ENCODE measurements around the gene KIF2C. TPM values are rescaled to one million over a fixed set of nuclear protein-coding genes. Genes with fewer than 3 reads are reported as not detected.

Gene KIF2C
- total and polyA plus RNA-seq, 9 of the 15 experiments (the other 6 are each of a cell fraction or from before 2014, with no cell fraction given), result 84.9 to 226 (median 169) TPM

DNA sequence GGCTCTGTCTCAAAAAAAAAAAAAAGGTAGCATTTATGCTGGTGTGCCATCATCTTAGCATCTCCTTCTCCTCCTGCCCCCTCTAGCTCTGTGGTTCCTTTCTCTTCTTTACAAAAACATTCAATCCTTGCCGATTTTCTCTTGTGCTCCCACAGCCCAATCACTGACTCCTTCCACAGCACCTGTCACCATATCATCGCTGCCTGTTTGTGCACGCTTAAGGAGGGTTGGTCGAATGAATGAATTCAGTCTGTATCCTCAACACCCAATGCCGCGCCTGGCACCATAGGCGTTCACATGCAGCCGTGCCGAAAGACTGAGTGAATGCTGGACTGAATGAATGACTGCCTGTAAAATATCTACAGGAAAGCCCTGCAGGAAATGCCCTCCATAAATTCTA is 16.6 kb upstream of the KIF2C start:
- intact Hi-C loops (cut with micrococcal nuclease), result no loop called here
- BruUV-seq (replicated peaks), result no TSS peak

More for the DNA sequence above, 16.6 kb upstream of the KIF2C start:
- Histone ChIP-seq H3K4me2 (ENCODE audit: insufficient read depth, low read length) (no peak overlapping the region), H3K9me3 (replicated peaks; ENCODE audit: control insufficient read depth, insufficient read depth, low read depth, low read length) (no peaks in the 10 kb centered on the region), H2AFZ (ENCODE audit: low read depth, low read length) (peak overlapping the region; percentile 9), H3K27me3 (ENCODE audit: control insufficient read depth in 2 of 2, insufficient read depth in 2 of 2, low read length in 2 of 2) (peaks cover 0 to 5% of the 10 kb centered on the region in 2 experiments; a peak in 2 of 5 replicates), H3K79me2 (ENCODE audit: control insufficient read depth, insufficient read depth, low read length) (no peaks in the 10 kb centered on the region), H3K4me1 (replicated peaks in 1 of 2; ENCODE audit: control insufficient read depth in 2 of 2, insufficient read depth in 2 of 2, low read length in 2 of 2) (peaks cover 17 to 24% of the 10 kb centered on the region in 2 experiments), H3K4me3 (no peak overlapping the region), H3K9me1 (ENCODE audit: control insufficient read depth, insufficient read depth, low read length) (no peaks in the 10 kb centered on the region), H3K36me3 (ENCODE audit: control insufficient read depth, insufficient read depth, low read length) (no peaks in the 10 kb centered on the region), H3K9ac (ENCODE audit: insufficient read depth in 1 of 2, low read depth in 2 of 2, low read length in 2 of 2) (no peak overlapping the region), H4K20me1 (replicated peaks; ENCODE audit: control insufficient read depth, insufficient read depth, low read length) (0 out of 2 replicates have a peak, but pooled peaks cover 3% of the 10 kb centered on the region), H3K27ac (ENCODE audit: extremely low read depth, low read depth, low read length) (no peak overlapping the region; the same call in 2 of the 3 replicates)
- in situ Hi-C loops (cut with MboI), result loop anchor here (10.0 kb wide), 1 partner anchor 582 kb away; no protein-coding TSS in a partner anchor
- whole genome bisulfite sequencing (ENCODE audit: insufficient coverage, low coverage, missing lambda C conversion rate), result 94% methylated on average over 9 of the region's 9 CpGs
- ChIA-PET CTCF (ENCODE audit: low intra/inter-chr PET ratio) (no interaction called here), POLR2A (interaction anchor here (0.7 to 9.1 kb wide), 8 partner anchors 9 to 289 kb away, joined by 3 to 328 read pairs (median 37); partner anchors contain the start of genes BTBD19, DYNLT4, HECTD3 and KIF2C)
- DNase-seq (ENCODE audit: extremely low read depth in 1 of 4, low spot score in 3 of 4) (peak in 1 of 4 experiments; percentile 11), FAIRE-seq (no peak), ATAC-seq (no peak)
- TF ChIP-seq, protein P1, sequence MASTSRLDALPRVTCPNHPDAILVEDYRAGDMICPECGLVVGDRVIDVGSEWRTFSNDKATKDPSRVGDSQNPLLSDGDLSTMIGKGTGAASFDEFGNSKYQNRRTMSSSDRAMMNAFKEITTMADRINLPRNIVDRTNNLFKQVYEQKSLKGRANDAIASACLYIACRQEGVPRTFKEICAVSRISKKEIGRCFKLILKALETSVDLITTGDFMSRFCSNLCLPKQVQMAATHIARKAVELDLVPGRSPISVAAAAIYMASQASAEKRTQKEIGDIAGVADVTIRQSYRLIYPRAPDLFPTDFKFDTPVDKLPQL (IDR thresholded peaks at IDR 0.05; ENCODE audit: extremely low read depth, insufficient read length), result no peak
- TF ChIP-seq, protein P2, sequence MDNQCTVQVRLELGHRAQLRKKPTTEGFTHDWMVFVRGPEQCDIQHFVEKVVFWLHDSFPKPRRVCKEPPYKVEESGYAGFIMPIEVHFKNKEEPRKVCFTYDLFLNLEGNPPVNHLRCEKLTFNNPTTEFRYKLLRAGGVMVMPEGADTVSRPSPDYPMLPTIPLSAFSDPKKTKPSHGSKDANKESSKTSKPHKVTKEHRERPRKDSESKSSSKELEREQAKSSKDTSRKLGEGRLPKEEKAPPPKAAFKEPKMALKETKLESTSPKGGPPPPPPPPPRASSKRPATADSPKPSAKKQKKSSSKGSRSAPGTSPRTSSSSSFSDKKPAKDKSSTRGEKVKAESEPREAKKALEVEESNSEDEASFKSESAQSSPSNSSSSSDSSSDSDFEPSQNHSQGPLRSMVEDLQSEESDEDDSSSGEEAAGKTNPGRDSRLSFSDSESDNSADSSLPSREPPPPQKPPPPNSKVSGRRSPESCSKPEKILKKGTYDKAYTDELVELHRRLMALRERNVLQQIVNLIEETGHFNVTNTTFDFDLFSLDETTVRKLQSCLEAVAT (IDR thresholded peaks at IDR 0.05), result peak in 1 of 2 experiments; percentile 72; a peak in 2 of 4 replicates

All from K562 (cell line).